Stimulated activated CD4-positive, alpha-beta T cell treated with anti-CD3 and anti-CD28 coated beads, Interleukin-12 subunit alpha, Interleukin-12 subunit beta, amount 100 ng/mL, for 48 hours (primary cell): ENCODE data around the gene MIA.
"Not testable (repeated sequence)": the region's sequence is repeated elsewhere in the genome, so short reads cannot be mapped to it uniquely, and the experiment has no call there.

ENCODE experiments used
- DNase-seq, 3 donors: peaks; one replicate each; pipeline ENCODE4 v3.0.0-alpha.2; 2020; ENCODE audit warnings: low read depth in 2 of 3, low spot score in 1 of 3

Gene MIA

GRCh38 chr19:40802300-40803169 lies 27.2 kb downstream of the MIA start:
- no peak for DNase-seq

- no peak for DNase-seq
Observed at GRCh38 chr19:40803170-40803856, 28.0 kb downstream of the MIA start.

GRCh38 chr19:40803857-40804782 lies 28.8 kb downstream of the MIA start:
- DNase-seq = peak in 2 of 3 donors; percentile 34 to 36

GRCh38 chr19:40804783-40805242 lies 29.5 kb downstream of the MIA start:
- no peak for DNase-seq

DNA sequence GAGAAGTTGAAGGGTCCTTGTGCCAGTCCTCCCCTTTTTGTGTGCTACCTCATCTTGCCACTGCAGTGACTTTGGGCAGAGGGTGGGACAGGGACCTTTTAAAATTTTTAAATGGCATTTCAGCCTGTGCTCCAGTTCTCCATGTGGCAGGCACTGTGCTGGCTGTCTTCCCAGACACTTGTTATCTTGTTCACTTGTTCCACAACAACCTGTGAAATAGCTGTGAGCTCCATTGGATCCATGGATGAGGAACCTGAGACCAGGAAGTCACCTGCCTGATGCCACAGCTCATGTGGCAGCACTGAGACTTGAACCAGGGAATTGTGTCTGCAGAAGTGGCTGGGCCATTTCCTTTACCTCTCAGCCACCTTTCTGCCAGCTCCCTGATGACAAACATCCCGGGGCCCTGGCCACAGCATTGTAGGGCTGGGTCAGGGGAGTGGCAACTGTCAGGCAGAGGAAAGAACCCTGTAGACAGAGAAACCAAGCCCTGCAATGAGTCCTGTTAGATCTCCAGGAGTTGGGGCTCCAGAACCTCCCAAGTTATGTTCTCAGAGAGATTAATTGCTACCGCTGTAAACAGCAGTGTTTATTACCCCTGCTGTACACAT lies 30.0 kb downstream of the MIA start:
- DNase-seq = no peak

- peak; percentile 61 to 79 (median 72) for DNase-seq
Observed at GRCh38 chr19:40806423-40807146, 31.3 kb downstream of the MIA start.

DNA sequence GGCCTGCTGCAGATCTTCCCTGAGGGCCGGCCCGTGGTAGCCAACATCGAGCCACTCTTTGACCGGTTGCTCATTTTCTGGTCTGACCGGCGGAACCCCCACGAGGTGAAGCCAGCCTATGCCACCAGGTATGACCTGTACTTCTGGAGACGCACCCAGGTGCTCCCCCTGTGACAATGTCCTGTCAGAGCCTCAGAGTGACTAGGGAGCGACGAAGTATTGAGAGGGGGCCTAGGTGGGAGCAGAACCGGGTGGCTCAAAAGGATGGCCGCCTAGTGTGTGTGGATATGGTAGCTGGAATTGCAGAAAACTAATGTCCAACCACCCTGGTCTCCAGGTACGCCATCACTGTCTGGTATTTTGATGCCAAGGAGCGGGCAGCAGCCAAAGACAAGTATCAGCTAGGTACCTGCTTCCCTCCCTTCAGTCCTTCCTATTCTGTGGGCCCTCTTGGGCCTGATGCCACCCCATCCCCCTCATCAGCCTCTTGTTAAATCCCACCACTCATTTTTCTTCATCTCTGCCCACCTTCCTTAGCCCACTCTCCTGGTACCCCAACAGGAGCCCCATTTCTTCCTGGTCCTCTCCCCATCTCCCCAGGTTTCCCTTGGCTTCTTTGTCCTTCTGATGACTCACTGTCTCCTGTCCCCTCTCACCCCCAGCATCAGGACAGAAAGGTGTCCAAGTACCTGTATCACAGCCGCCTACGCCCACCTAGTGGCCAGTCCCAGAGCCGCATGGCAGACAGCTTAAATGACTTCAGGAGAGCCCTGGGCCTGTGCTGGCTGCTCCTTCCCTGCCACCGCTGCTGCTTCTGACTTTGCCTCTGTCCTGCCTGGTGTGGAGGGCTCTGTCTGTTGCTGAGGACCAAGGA lies 32.1 kb downstream of the MIA start:
- no peak for DNase-seq

DNA sequence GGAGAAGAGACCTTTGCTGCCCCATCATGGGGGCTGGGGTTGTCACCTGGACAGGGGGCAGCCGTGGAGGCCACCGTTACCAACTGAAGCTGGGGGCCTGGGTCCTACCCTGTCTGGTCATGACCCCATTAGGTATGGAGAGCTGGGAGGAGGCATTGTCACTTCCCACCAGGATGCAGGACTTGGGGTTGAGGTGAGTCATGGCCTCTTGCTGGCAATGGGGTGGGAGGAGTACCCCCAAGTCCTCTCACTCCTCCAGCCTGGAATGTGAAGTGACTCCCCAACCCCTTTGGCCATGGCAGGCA lies 32.7 kb downstream of the MIA start:
- DNase-seq = no peak

DNA sequence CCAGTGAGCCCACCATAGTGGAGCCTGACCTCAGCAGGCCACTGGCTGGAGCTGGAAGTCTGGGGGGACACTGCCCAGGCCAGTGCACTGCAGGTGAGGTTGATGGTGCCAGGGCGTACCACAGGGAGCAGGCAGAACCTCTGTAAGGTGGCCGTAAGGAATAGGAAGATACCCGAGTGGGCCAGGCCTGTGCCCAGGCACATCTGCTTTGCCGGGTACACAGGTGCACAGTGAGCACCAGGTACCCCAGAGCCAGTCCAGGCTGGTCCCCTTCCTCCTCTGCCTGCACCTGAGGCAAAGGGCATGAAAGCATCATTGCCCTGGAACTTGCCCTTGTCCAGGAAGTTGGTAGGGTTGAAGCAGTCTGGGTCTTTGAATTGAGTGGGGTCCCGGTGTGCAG lies 33.2 kb downstream of the MIA start:
- no peak for DNase-seq

- no peak for DNase-seq
Observed at GRCh38 chr19:40809358-40810086, 34.2 kb downstream of the MIA start.

DNA sequence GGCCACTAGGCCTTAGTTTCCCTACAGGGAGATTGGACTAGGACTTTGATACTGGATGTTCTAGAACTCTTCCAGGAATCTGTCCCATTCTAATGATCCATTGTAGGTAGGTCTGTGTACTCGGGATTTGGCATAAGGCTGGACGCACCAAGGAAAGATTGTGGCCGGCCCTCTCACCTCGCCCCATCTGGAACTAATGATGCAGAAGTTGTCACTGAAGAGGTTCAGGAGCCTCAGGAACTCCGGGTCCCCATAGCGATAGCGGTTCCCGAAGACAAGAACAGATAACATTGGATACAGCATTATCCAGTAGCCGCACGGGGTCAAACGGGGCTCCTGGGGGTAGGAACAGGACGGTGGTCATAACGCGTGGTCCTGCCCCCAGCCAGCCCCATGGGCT lies 34.8 kb downstream of the MIA start:
- no peak for DNase-seq

GRCh38 chr19:40810649-40811408 lies 35.5 kb downstream of the MIA start:
- peak in 2 of 3 donors; percentile 44 to 49 for DNase-seq

- DNase-seq = no peak
Observed at GRCh38 chr19:40811478-40812341, 36.4 kb downstream of the MIA start.

GRCh38 chr19:40812571-40812970 lies 37.2 kb downstream of the MIA start:
- DNase-seq = not testable (repeated sequence)

DNA sequence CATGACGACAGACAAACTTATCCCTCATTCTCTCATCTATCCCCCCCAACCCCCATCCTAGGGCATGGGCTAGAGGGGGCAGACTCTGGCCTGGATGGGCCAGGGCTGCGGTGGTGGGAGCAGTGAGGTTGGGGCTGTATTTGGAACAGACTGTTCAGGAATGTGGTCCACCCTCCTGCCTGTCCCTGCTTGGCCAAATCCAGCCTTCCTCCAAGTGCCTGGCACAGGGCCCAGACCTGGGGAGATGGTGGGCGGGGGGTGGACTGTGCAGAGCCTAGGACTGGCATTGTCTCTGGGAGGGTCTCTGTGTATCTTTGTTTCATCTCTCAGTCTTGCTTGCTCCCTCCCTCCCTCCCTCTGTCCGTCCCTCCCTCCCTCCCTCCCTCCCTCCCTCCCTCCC lies 37.9 kb downstream of the MIA start:
- no peak for DNase-seq

- no peak for DNase-seq
Observed at GRCh38 chr19:40815223-40815622, 39.9 kb downstream of the MIA start.
